IMR-90 (cell line): ENCODE results near the gene MAGI2. TPM values are rescaled to one million over a fixed set of nuclear protein-coding genes. Genes with fewer than 3 reads are reported as not detected.

Experiments used
- ATAC-seq: fragments of 200-7000 bp; cut with Tn5 transposase; 2 replicates; pipeline ENCODE4 v1.9.1; 2020; ENCODE audit warnings: low read depth, mild to moderate bottlenecking, moderate library complexity
- BruUV-seq: library from RNA; stranded (reverse); fragments of 400-500 nt; replicated peaks from 2 replicates; lab custom pipeline; 2021; lab: Mats Ljungman, UMichigan
- CTCF ChIA-PET: fragments of 300-600 bp; formaldehyde crosslinking; extraction: SDS; loops from one replicate; lab custom pipeline; 2021; ENCODE audit warnings: antibody characterized with exemption; lab: Yijun Ruan, JAX
- POLR2A ChIA-PET: fragments of 300-600 bp; sonication (Branson Sonifier 250); formaldehyde crosslinking; loops from one replicate; lab custom pipeline; 2022; ENCODE audit warnings: antibody characterized with exemption; ENCODE audit not compliant: unreplicated experiment; lab: Charles Lee
- DNase-seq: peaks from one replicate; pipeline ENCODE4 v3.0.0; 2013
- H2AFZ ChIP-seq: replicated peaks from 2 replicates; pipeline ENCODE3; 2013; ENCODE audit warnings: low read length, mild to moderate bottlenecking; ENCODE audit not compliant: poor library complexity
- H2AK5ac ChIP-seq: 2 replicates; pipeline ENCODE4 v1.6.1; 2013; ENCODE audit warnings: low read depth, low read length, inconsistent platforms
- H2AK9ac ChIP-seq: replicated peaks from 2 replicates; pipeline ENCODE3; 2013; ENCODE audit warnings: mild to moderate bottlenecking, low read depth, low read length, moderate library complexity; ENCODE audit not compliant: poor library complexity
- H2BK120ac ChIP-seq: 2 replicates; pipeline ENCODE4 v1.6.1; 2013; ENCODE audit warnings: low read depth, low read length, inconsistent platforms
- H2BK15ac ChIP-seq: 3 replicates; pipeline ENCODE4 v1.6.1; 2013; ENCODE audit warnings: low read depth, low read length, inconsistent platforms
- H2BK20ac ChIP-seq: 2 replicates; pipeline ENCODE4 v1.6.1; 2013; ENCODE audit warnings: low read depth, mild to moderate bottlenecking, inconsistent platforms, low read length, moderate library complexity
- H2BK5ac ChIP-seq: 2 replicates; pipeline ENCODE4 v1.6.1; 2013; ENCODE audit warnings: mild to moderate bottlenecking, low read depth, low read length, inconsistent platforms; ENCODE audit not compliant: poor library complexity, severe bottlenecking
- H3K14ac ChIP-seq: replicated peaks from 2 replicates; pipeline ENCODE4 v1.6.1; 2013; ENCODE audit warnings: low read depth, low read length, inconsistent platforms
- H3K18ac ChIP-seq: 2 replicates; pipeline ENCODE4 v1.6.1; 2013; ENCODE audit warnings: low read depth, low read length, control low read depth
- H3K23ac ChIP-seq: 2 replicates; pipeline ENCODE4 v1.6.1; 2013; ENCODE audit warnings: low read depth, low read length, inconsistent platforms
- H3K27ac ChIP-seq: 2 replicates; pipeline ENCODE4 v1.5.1; 2013; ENCODE audit warnings: mild to moderate bottlenecking, control low read depth, low read length; ENCODE audit not compliant: insufficient read depth
- H3K27me3 ChIP-seq: 2 replicates; pipeline ENCODE4 v1.6.1; 2013; ENCODE audit warnings: low read length; ENCODE audit not compliant: control insufficient read depth, insufficient read depth
- H3K36me3 ChIP-seq: 2 replicates; pipeline ENCODE4 v1.6.1; 2013; ENCODE audit warnings: low read length, mixed read lengths; ENCODE audit not compliant: control insufficient read depth, insufficient read depth
- H3K4ac ChIP-seq: 2 replicates; pipeline ENCODE4 v1.6.1; 2013; ENCODE audit warnings: low read depth, low read length, inconsistent platforms
- H3K4me1 ChIP-seq: 2 replicates; pipeline ENCODE4 v1.6.1; 2013; ENCODE audit warnings: low read length, mixed read lengths; ENCODE audit not compliant: control insufficient read depth, insufficient read depth
- H3K4me2 ChIP-seq: 2 replicates; pipeline ENCODE4 v1.6.1; 2013; ENCODE audit warnings: low read depth, mild to moderate bottlenecking, control low read depth, low read length, moderate library complexity
- H3K4me3 ChIP-seq: 2 replicates; pipeline ENCODE4 v1.5.1; 2013; ENCODE audit warnings: low read depth, mild to moderate bottlenecking, control low read depth, low read length, moderate library complexity; ENCODE audit not compliant: insufficient read depth
- H3K56ac ChIP-seq: 2 replicates; pipeline ENCODE4 v1.6.1; 2013; ENCODE audit warnings: low read length, inconsistent platforms; ENCODE audit not compliant: insufficient read depth; ENCODE audit errors: extremely low read depth
- H3K79me1 ChIP-seq, 2 experiments: 2 replicates each; pipeline ENCODE4 v1.6.1; 2013; ENCODE audit warnings: low read length in 2 of 2, inconsistent platforms in 1 of 2, low read depth in 1 of 2
- H3K9ac ChIP-seq: 2 replicates; pipeline ENCODE4 v1.6.1; 2013; ENCODE audit warnings: low read depth, low read length, control low read depth
- H3K9me1 ChIP-seq: 2 replicates; pipeline ENCODE4 v1.6.1; 2013; ENCODE audit warnings: low read length, inconsistent platforms; ENCODE audit not compliant: insufficient read depth
- H3K9me3 ChIP-seq: 2 replicates; pipeline ENCODE4 v1.6.1; 2013; ENCODE audit warnings: low read length; ENCODE audit not compliant: control insufficient read depth, insufficient read depth
- H4K20me1 ChIP-seq: 2 replicates; pipeline ENCODE4 v1.6.1; 2013; ENCODE audit warnings: low read length, inconsistent platforms; ENCODE audit not compliant: insufficient read depth
- H4K5ac ChIP-seq: 2 replicates; pipeline ENCODE4 v1.6.1; 2013; ENCODE audit warnings: mild to moderate bottlenecking, low read depth, low read length, control low read depth
- H4K8ac ChIP-seq, 2 experiments: 2 replicates each; pipeline ENCODE4 v1.6.1; 2013; ENCODE audit warnings: low read depth in 2 of 2, low read length in 2 of 2, control low read depth in 1 of 2, inconsistent platforms in 1 of 2
- H4K91ac ChIP-seq: 2 replicates; pipeline ENCODE4 v1.6.1; 2013; ENCODE audit warnings: low read depth, low read length, inconsistent platforms; ENCODE audit not compliant: insufficient read depth
- BHLHE40 ChIP-seq: fragments of 150-350 bp; IDR thresholded peaks from 2 replicates; pipeline ENCODE4 v1.6.1; 2016; ENCODE audit warnings: mild to moderate bottlenecking, low read depth, low read length
- CEBPB ChIP-seq: IDR thresholded peaks from 2 replicates; pipeline ENCODE4 v1.6.1; 2012; ENCODE audit warnings: low read depth, low read length, improper control_type of control experiment
- CHD1 ChIP-seq: IDR thresholded peaks from 2 replicates; pipeline ENCODE4 v1.6.1; 2012; ENCODE audit warnings: low read depth, low read length, improper control_type of control experiment
- MAFK ChIP-seq: IDR thresholded peaks from 2 replicates; pipeline ENCODE4 v1.6.1; 2012; ENCODE audit warnings: low read depth, low read length, improper control_type of control experiment
- MAZ ChIP-seq: IDR thresholded peaks from 2 replicates; pipeline ENCODE4 v1.6.1; 2012; ENCODE audit warnings: low read depth, mild to moderate bottlenecking, low read length, improper control_type of control experiment, moderate library complexity, borderline replicate concordance
- MXI1 ChIP-seq: IDR thresholded peaks from 2 replicates; pipeline ENCODE4 v1.6.1; 2012; ENCODE audit warnings: low read depth, mild to moderate bottlenecking, low read length, moderate library complexity, borderline replicate concordance
- NFE2L2 ChIP-seq: fragments of 150-350 bp; IDR thresholded peaks from 2 replicates; pipeline ENCODE4 v1.6.1; 2016; ENCODE audit warnings: low read depth, mild to moderate bottlenecking, low read length
- POLR2A ChIP-seq: IDR thresholded peaks from 2 replicates; pipeline ENCODE4 v1.6.1; 2012; ENCODE audit warnings: mild to moderate bottlenecking, low read depth, low read length
- RFX5 ChIP-seq: IDR thresholded peaks from 2 replicates; pipeline ENCODE4 v1.8.0; 2012; ENCODE audit warnings: low read depth, mild to moderate bottlenecking, low read length, moderate library complexity
- SMC3 ChIP-seq: fragments of 150-350 bp; IDR thresholded peaks from 2 replicates; pipeline ENCODE4 v1.6.1; 2016; ENCODE audit warnings: low read depth, mild to moderate bottlenecking, antibody characterized with exemption, low read length, moderate library complexity
- USF2 ChIP-seq: fragments of 150-350 bp; IDR thresholded peaks from 2 replicates; pipeline ENCODE4 v1.6.1; 2017; ENCODE audit warnings: mild to moderate bottlenecking, antibody characterized with exemption, low read length, low read depth
- WGBS, 2 experiments: methylation state at CpG; one replicate each; pipeline versions ENCODE4 v1.1.5 to v1.1.7; 2013; ENCODE audit warnings: missing lambda C conversion rate in 2 of 2; ENCODE audit not compliant: insufficient read length in 1 of 2; ENCODE audit errors: extremely low coverage in 2 of 2; 5-methylcytosine and 5-hydroxymethylcytosine counted together
- dilution Hi-C: fragments of 300-500 bp; cut with HindIII; formaldehyde crosslinking; loops from one replicate; pipeline ENCODE4 v1.14.3; 2018; ENCODE audit warnings: low sequenced_read_pairs; ENCODE audit not compliant: unreplicated experiment
- in situ Hi-C: fragments of 300-500 bp; cut with MboI; formaldehyde crosslinking; loops from 3 replicates; pipeline ENCODE4 v1.14.3; 2019; ENCODE audit warnings: low sequenced_read_pairs, inconsistent platforms, mixed read lengths
- intact Hi-C: fragments of 100-400 bp; cut with micrococcal nuclease; formaldehyde crosslinking; loops from 2 replicates; pipeline ENCODE4 v1.10.0; 2022
- polyA plus RNA-seq, 3 experiments: library from polyadenylated mRNA; depleted of rRNA; stranded (reverse); fragments of >200 nt; gene quantifications; 2 replicates each; pipeline ENCODE4 v1.2.3, GENCODE V29; 2012; ENCODE audit warnings: low replicate concordance in 1 of 3
- total RNA-seq: library from RNA; depleted of rRNA; stranded (reverse); fragments of >200 nt; gene quantifications from 2 replicates; pipeline ENCODE4 v1.2.3, GENCODE V29; 2012
- TF ChIP-seq, protein P1 (sequence below): fragments of 150-350 bp; IDR thresholded peaks from 2 replicates; pipeline ENCODE4 v1.6.1; 2016; ENCODE audit warnings: low read depth, mild to moderate bottlenecking, low read length, moderate library complexity, borderline replicate concordance
- TF ChIP-seq, protein P2 (sequence below): conservative IDR thresholded peaks from 2 replicates; pipeline ENCODE4 v1.5.1; 2012; ENCODE audit warnings: mild to moderate bottlenecking, low read depth, low read length, improper control_type of control experiment

The MAGI2 gene
- total and polyA plus RNA-seq, 2 of the 4 experiments (the other 2 are of a cell fraction), result 2.5 to 17.9 TPM

- POLR2A ChIA-PET, result interaction anchor here (0.7 kb wide), 1 partner anchor 470 kb away, joined by 3 read pairs; no protein-coding TSS in a partner anchor
- peak overlapping the region; percentile 57; the same call in 1 of the 2 replicates for H3K18ac ChIP-seq
- H3K27me3 ChIP-seq, result no peaks in the 10 kb centered on the region
- in situ Hi-C loops (no loop called here), intact Hi-C loops (no loop called here), dilution Hi-C loops (no loop called here)
- H3K79me1 ChIP-seq, result peaks cover 12 to 20% of the 10 kb centered on the region in 2 experiments
- H3K14ac ChIP-seq, result no peak overlapping the region; the same call in 1 of the 2 replicates
- H2AK5ac ChIP-seq, result no peak overlapping the region
- no peak overlapping the region for H4K8ac ChIP-seq
- H2AK9ac ChIP-seq, result no peak overlapping the region
- no CpG with 5 or more reads among the region's 6 CpGs for WGBS, 2 experiments
- no peak overlapping the region for H3K56ac ChIP-seq
- no peaks in the 10 kb centered on the region for H3K36me3 ChIP-seq
- no peak overlapping the region for H3K4ac ChIP-seq
- 0 out of 2 replicates have a peak overlapping the region, but pooled peaks have one; percentile 56 for H3K23ac ChIP-seq
- no TSS peak for BruUV-seq
- H2AFZ ChIP-seq, result no peak overlapping the region
- no peak overlapping the region for H3K4me3 ChIP-seq
- H3K9me1 ChIP-seq, result 0 out of 2 replicates have a peak, but pooled peaks cover 4% of the 10 kb centered on the region
- ATAC-seq, result no peak
- H2BK5ac ChIP-seq, result no peak overlapping the region
- no peak for DNase-seq
- H4K91ac ChIP-seq, result no peak overlapping the region
- H4K5ac ChIP-seq, result 0 out of 2 replicates have a peak overlapping the region, but pooled peaks have one; percentile 7
- H2BK20ac ChIP-seq, result peak overlapping the region; percentile 0
- H3K9me3 ChIP-seq, result no peaks in the 10 kb centered on the region; the same call in 1 of the 2 replicates
- CTCF ChIA-PET, result interaction anchor here (0.6 to 0.7 kb wide), 2 partner anchors 222 to 1042 kb away, joined by 3 to 7 read pairs; no protein-coding TSS in a partner anchor
- H3K27ac ChIP-seq, result no peak overlapping the region
- no peak overlapping the region for H3K9ac ChIP-seq
- no peak overlapping the region for H2BK15ac ChIP-seq
- peak overlapping the region; percentile 60; the same call in 1 of the 2 replicates for H3K4me2 ChIP-seq
- peaks cover 4% of the 10 kb centered on the region; the same call in 1 of the 2 replicates for H3K4me1 ChIP-seq
- no peaks in the 10 kb centered on the region for H4K20me1 ChIP-seq
- TF ChIP-seq SMC3, result no peak
- no peak for TF ChIP-seq MXI1
- no peak for TF ChIP-seq POLR2A
- TF ChIP-seq CEBPB, result no peak
- no peak for TF ChIP-seq BHLHE40
- TF ChIP-seq NFE2L2, result no peak
- TF ChIP-seq CHD1, result no peak
- TF ChIP-seq MAFK, result no peak
- no peak for TF ChIP-seq USF2
- no peak for TF ChIP-seq RFX5
- TF ChIP-seq, protein P1, sequence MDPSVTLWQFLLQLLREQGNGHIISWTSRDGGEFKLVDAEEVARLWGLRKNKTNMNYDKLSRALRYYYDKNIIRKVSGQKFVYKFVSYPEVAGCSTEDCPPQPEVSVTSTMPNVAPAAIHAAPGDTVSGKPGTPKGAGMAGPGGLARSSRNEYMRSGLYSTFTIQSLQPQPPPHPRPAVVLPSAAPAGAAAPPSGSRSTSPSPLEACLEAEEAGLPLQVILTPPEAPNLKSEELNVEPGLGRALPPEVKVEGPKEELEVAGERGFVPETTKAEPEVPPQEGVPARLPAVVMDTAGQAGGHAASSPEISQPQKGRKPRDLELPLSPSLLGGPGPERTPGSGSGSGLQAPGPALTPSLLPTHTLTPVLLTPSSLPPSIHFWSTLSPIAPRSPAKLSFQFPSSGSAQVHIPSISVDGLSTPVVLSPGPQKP, result no peak
- no peak for TF ChIP-seq MAZ
- TF ChIP-seq, protein P2, sequence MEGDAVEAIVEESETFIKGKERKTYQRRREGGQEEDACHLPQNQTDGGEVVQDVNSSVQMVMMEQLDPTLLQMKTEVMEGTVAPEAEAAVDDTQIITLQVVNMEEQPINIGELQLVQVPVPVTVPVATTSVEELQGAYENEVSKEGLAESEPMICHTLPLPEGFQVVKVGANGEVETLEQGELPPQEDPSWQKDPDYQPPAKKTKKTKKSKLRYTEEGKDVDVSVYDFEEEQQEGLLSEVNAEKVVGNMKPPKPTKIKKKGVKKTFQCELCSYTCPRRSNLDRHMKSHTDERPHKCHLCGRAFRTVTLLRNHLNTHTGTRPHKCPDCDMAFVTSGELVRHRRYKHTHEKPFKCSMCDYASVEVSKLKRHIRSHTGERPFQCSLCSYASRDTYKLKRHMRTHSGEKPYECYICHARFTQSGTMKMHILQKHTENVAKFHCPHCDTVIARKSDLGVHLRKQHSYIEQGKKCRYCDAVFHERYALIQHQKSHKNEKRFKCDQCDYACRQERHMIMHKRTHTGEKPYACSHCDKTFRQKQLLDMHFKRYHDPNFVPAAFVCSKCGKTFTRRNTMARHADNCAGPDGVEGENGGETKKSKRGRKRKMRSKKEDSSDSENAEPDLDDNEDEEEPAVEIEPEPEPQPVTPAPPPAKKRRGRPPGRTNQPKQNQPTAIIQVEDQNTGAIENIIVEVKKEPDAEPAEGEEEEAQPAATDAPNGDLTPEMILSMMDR, result no peak
- no peak overlapping the region for H2BK120ac ChIP-seq
Measured at GRCh38 chr7:79268730-79269129, 184.7 kb downstream of the MAGI2 start.
